HL-60/S4 (cell line): Measurements from ENCODE around the gene ITGAE.
"Not testable (repeated sequence)": the region's sequence is repeated elsewhere in the genome, so short reads cannot be mapped to it uniquely, and the experiment has no call there.

Source experiments
- in situ Hi-C: fragments of 300-500 bp; cut with MboI; formaldehyde crosslinking; loops from 2 replicates; pipeline ENCODE4 v1.14.3; 2022; ENCODE audit warnings: low sequenced_read_pairs

Gene ITGAE

DNA sequence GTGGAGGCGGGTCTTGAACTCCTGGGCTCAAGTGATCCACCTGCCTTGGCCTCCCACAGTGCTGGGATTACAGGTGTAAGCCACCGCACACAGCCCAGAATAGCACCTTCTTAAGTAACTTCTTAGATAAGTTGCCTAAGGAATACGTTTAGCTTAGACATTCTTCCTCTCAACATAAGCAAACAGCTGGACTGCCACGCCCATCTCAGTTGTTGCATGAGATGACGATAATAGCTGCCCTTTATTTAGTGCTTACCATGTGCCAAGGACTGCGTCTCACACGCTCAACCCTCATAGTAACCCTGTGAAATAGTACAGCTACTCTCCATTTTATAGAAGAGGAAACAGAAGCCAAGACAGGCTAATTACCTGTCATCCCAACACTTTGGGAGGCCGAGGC, 65.5 kb downstream of the ITGAE start:
- in situ Hi-C loops: loop anchor here (10.0 kb wide), 1 partner anchor 89 kb away; no protein-coding TSS in a partner anchor

DNA sequence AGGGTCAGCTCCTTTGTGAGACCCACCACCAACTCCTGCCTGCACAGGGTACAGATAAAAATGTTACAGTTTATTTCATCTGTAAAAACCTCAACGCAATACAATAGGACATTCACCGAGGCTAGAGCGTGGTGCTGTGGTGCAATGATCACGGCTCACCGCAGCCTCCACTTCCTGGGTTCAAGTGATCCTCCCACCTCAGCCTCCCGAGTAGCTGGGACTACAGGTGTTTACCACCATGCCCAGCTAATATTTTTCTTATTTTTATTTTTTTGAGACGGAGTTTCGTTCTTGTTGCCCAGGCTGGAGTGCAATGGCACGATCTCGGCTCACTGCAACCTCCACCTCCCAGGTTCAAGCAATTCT, 66.1 kb downstream of the ITGAE start:
- in situ Hi-C loops: loop anchor here (10.0 kb wide), 1 partner anchor 90 kb away; no protein-coding TSS in a partner anchor

DNA sequence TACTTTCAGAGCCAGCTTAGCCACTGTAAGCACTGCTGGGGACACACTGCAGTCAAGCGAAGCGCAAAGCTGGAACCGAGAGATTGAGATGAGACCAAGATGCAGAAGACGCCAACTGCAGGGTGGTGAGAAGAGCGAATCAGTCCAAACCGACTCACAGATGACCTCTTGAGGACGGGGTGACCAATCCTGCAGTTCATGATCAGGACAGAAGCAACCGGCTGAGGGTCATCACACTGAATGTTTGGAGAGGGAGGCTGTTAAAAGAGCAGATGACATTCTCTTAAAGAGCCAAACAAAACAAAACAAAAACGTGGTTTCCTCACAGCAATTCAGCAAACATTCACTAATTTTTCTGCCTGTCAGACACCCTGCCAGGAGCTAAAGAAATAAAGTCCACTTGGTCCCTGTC, 68.8 kb downstream of the ITGAE start:
- in situ Hi-C loops: loop anchor here (10.0 kb wide), 1 partner anchor 93 kb away; no protein-coding TSS in a partner anchor

DNA sequence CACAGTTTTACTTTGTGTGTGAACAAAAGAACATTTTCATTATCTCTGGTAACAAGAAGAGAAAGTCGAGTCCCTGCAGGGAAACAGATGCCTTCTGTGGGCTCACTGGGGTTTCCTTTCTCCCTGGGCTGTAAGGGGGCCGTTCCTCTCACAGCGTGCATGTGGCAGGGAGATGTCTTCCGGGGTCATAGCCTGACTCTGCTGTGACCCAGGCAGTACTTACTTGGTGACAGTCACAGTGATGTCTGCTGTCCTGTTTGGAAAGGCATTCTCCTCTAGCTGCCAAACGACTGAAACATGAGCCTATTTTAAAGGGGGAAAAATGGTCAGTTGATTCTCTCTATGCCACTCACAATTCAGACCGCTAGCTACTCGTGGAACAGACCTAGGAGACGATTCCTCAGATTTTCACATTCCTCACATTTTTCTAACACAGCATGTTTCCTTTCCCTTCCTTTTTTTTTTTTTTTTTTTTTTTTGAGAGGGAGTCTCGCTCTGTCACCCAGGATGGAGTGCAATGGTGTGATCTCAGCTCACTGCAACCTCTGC, 70.0 kb downstream of the ITGAE start:
- in situ Hi-C loops: loop anchor here (10.0 kb wide), 1 partner anchor 94 kb away; no protein-coding TSS in a partner anchor

DNA sequence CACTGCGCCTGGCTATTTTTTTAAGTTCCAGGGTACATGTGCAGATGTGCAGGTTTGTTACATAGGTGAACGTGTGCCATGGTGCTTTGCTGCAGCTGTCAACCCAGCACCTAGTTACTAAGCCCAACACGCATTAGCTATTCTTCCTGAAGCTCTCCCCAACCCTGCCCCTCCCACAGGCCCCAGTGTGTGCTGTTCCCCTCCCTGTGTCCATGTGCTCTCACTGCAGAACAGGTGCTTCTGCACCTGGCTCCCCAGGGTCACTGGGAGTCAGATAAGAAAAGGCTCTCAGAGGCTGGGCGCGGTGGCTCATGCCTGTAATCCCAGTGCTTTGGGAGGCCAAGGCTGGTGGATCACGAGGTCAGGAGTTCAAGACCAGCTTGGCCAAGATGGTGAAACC, 71.1 kb downstream of the ITGAE start:
- in situ Hi-C loops: loop anchor here (10.0 kb wide), 1 partner anchor 95 kb away; no protein-coding TSS in a partner anchor

DNA sequence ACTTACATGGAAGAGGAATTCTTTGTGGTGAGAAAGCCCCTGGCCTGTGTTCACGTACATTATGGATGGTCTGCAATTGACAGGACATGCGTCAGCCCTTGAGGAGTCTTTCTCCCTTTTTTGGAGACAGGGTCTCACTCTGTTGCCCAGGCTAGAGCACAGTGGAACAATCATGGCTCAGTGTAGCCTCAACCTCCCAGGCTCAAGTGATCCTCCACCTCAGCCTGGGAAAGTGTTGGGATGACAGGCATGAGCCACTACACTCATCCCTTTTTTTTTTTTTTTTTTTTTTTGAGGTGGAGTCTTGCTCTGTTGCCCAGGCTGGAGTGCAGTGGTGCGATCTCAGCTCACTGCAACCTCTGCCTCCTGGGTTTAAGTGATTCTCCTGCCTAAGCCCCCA, 72.9 kb downstream of the ITGAE start:
- in situ Hi-C loops: not testable (repeated sequence)

DNA sequence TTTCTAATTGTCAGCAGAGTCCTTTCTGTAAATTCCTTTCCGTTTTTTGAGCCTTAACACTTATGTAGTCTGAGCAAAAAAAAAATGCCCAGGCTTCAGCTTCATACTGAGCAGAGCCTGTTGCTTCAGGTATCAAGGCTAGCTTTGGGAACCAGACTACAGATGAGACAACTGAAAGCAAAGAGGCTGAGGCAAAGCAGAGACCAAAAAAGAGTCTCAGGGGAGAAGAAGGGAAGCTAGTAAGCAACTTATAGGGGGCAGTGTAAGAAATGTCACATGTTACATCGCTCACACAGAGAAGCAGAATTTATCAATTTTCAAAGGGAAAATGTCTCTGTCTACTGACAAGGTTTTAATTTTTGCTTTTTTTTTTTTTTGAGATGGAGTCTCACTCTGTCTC, 73.9 kb downstream of the ITGAE start:
- in situ Hi-C loops: no loop called here

DNA sequence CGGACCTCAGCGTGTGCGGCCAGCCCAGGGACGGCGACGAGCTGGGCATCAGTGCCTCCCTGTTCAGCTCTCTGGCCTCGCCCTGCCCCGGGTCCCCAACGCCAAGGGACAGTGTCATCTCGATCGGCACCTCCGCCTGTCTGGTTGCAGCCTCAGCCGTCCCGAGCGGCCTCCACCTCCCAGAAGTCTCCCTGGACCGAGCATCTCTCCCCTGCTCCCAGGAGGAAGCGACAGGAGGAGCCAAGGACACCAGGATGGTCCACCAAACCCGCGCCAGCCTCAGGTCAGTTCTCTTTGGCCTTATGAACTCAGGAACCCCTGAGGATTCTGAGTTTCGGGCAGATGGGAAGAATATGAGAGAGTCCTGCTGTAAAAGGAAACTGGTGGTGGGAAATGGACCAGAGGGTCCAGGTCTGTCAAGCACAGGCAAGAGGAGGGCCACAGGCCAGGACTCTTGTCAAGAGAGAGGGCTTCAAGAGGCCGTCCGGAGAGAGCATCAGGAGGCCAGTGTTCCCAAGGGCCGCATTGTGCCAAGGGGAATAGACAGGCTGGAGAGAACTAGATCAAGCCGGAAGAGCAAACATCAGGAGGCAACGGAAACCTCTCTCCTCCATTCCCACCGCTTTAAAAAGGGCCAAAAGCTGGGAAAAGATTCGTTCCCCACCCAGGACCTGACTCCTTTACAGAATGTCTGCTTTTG, 76.5 kb downstream of the ITGAE start:
- in situ Hi-C loops: no loop called here

DNA sequence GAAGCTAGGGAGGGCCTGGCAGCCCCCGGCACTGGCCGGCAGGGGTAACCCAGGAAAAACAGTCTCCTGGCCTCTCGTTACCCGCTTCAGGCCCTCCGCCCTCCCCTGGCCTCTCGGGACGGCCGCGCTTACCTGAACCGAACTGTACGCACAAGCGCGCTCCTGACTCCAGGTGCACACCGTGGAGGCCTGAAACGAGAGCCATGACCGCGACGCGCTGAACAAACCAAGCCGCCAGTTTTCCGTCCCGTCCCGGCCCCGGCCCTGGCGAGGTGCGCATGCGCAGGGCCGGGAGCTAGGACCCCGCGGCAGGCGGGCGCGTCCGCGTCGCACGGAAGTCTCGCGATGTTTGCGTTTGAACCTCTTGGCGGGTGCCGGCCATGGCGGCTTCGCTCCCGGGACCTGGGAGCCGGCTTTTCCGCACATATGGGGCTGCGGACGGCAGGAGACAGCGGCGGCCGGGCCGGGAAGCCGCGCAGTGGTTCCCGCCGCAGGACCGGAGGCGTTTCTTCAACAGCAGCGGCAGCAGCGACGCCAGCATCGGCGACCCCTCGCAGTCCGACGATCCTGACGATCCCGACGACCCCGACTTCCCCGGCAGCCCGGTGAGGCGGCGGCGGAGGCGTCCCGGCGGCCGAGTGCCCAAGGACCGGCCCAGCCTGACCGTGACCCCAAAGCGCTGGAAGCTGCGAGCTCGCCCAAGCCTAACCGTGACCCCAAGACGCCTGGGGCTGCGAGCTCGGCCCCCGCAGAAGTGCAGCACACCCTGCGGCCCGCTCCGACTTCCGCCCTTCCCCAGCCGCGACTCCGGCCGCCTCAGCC, 77.2 kb downstream of the ITGAE start, which contains the start of gene HASPIN:
Gene HASPIN (plus strand): TSS at position 348 of the 822 bp plus-strand sequence. CDS start 33 bp downstream, at position 381.
- in situ Hi-C loops: no loop called here

DNA sequence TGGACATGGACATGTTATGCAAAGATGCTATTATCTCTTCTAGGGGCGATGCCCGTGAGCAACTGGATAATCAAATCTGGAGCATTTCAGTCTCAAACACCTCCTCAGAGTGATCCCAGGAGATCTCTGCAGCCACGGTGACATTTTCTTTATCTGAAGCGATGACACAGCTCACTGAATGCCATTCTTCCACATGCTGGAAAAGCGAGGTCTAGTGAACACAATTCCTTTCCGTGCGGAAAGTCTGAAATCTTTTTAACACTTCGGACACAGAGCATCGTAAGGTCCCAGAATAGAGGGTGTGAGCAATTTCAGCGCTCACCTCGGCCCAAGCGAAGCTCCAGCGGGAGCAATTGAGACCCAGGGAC, 77.8 kb downstream of the ITGAE start:
- in situ Hi-C loops: no loop called here

DNA sequence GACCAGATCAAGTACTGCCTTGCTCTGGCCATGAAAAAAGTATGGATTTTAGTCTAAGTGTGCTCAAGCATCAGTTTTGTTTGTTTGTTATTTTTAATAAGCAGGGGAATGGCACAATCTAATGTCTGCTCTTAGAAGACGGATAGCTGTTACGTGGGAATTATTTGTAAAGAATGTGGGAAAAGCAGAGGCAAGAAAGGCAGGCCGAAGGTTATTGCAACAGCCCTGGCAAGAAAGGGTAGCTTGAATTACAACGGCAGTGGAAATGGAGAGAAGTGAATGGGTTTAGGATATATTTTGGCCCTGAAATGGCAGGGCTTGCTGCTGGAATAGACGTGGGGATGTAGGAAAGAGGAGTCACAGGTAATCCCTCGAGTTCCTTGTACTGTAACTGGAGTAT, 78.3 kb downstream of the ITGAE start:
- in situ Hi-C loops: no loop called here

DNA sequence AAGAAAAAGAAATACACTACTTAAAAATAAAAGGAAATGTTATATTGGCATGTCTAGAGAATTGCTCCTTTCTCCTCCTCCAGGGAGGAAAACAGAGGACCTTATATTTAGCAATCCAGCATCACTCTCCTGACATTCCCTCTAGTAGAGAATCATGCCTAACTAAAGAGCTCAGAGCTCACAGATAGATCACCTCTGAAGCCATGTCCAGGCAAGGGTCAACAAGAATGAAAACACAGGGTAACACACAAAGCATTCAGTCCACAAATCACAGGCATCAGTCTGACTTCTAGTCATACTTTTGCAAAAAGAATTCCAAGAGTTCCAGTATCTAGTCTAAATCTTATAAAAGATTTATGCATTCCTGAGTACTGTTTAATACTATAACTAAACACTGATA, 81.7 kb downstream of the ITGAE start:
- in situ Hi-C loops: no loop called here

DNA sequence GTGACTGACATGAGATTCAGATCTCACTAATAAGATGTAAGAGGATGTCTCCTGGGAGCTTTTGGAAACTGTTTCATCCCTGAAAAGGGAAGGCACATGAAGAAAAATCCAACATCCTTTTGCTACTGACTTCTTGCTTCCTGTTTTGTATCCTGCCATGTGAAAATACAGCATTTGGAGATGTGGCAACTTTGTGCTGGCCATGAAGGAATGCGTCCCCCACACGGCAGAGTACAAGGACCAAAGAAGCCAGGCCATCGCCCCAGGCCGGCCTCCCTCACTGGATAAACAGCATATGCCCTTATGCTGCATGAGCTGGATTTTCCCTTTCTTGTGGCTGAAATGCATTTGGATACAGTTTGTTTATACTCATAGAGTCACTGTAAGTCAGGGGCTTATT, 82.8 kb downstream of the ITGAE start:
- in situ Hi-C loops: no loop called here

DNA sequence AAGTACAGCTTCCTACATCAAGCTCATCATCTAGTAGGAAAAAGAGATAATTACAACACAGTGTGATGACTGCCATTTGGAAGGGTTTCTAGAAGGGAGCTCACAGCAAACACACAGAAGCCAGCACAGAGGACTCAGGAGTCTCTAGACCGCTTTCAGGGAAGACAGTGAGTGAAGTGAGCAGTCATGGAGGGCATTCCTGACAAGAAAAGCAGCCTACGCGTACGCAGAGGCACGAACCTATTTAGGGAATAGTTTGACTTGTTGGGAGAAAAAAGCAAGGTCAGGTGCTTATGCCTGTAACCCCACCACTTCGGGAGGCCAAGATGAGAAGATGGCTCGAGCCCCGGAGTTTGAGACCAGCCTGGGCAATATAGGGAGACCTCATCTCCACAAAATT, 85.7 kb downstream of the ITGAE start:
- in situ Hi-C loops: no loop called here

DNA sequence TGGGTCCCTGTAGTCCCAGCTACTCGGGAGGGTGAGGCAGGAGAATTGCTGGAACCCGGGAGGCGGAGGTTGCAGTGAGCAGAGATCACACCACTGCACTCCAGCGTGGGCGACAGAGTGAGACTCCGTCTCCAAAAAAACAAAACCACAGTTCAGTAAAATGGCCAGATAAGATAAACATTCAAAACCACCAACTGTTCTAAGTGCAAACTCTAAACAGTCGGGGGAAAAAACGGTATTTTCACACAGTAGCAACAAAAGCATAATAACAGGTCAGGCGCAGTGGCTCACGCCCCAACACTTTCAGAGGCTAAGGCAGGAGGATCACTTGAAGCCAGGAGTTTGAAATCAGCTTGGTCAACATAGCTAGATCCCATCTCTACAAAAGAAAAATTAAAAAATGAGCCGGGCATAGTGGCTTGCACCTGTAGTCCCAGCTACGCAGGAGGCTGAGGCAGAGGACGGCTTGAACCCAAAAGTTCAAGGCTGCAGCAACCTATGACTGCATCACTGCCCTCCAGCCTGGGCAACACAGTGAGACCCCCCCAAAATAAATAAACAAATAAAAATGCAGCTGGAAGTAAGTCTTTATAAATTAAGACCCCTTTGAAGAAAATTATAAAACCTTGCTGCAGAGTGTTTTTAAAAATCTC, 88.1 kb downstream of the ITGAE start:
- in situ Hi-C loops: no loop called here

DNA sequence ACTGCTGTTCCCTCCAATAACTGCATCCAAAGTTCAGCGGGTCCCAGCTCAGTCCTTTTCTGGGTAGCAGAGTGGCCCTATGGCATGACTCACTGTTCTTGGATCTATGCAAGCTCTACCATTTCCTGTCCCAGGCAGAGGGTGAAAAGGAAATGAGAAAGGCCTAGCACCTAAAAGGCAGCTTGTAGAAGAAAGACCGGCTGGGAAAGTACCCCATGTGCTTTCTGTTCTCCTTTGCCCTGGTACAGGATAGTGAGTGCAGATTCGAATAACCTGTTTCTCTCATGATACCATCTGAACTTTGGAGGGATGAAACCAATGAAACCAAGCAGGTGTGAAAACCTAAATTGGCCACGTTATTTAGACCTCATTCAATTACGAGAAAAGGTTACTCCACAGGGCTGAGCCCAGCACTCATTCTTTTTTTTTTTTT, 90.0 kb downstream of the ITGAE start:
- in situ Hi-C loops: no loop called here

DNA sequence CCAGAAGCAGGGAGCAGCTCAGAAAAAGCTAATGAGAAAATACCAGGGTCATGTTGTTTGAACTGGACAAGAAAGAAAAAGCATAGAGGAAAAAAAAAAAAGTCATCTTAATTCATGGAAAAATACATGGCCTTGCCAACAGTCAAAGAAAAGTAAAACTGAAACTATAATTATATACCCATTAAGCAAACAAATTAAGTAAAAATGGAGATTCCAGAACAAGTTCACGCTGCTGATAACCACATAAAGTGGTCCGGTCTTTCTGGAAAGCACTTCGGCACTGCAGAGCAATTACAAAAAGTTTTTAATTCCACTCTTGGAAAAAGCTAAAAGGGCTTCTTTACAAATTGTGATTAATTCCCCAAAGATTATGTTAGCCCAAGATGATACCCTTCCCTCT, 92.6 kb downstream of the ITGAE start:
- in situ Hi-C loops: no loop called here

DNA sequence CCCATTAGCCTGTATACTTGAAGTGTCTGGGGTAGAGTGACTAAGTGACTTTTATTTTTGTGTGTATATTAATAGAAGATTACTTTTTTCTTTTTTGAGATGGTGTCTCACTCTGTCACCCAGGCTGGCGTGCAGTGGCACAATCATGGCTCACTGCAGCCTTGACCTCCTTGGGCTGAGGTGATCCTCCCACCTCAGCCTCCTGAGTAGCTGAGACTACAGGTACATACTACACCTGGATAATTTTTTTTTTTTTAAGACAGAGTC, 95.3 kb downstream of the ITGAE start:
- in situ Hi-C loops: not testable (repeated sequence)

DNA sequence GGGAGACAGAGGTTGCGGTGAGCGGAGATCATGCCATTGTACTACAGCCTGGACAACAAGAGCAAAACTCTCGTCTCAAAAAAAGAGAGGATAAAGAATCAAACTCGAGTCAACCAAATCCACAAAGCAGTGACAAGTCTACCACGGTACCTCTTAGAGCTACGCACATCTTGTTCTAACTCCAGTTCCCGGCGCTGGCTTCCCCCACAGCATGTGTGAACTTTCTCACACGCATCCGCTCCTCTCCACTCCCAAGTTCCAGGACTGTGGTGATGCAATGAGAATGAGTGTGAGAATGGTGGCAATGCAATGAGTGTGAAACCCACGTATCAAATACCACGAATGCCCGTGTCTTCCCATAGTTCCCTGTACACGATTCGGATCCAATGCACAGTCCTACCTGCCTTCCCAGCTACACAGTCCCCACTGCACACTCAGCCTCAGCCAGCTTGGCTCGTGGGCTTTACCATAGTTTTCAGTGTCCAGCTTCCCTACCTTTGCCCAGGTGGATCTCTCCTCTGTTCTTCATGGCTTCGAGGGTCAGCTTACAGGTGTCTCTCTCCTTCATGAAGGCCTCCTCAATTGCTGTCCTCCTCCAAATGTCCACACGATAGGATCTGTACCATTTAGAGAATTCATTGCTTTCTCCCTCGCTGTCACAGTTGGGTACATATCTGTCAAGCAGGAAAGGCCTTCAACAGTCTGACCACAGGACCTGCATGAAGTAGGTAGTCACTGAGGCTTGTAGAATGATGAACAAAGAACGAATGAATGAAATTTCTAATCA, 95.9 kb downstream of the ITGAE start:
- in situ Hi-C loops: no loop called here

DNA sequence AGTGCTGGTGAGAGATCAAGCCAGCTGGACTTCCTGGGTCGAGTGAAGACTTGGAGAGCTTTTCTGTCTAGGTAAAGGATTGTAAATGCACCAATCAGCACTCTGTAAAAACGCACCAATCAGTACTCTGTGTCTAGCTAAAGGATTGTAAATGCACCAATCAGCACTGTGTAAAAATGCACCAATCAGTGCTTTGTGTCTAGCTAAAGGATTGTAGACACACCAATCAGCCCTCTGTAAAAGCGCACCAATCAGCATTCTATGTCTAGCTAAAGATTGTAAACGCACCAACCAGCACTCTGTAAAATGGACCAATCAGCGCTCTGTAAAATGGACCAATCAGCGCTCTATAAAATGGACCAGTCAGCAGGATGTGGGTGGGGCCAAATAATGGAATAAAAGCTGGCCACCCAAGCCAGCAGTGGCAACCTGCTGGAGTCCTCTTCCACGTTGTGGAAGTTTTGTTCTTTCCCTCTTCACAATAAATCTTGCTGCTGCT, 98.9 kb downstream of the ITGAE start:
- in situ Hi-C loops: not testable (repeated sequence)

DNA sequence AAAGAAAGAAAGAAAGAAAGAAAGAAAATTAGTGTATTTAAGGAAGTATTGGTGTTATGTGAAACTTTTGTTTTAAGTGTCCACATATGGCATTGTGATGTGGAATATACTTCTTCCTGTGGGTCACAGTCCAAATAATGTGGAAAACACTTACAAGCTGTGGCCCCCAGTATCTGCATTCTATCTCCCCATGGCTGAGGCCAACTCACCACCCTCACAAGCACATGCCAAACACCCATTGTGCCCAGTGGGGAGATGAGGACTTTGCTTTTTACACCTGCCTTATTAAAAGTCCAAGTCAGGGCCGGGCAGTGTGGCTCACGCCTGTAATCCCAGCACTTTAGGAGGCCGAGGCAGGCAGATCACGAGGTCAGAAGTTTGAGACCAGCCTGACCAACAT, 101.0 kb downstream of the ITGAE start:
- in situ Hi-C loops: no loop called here
